Neural progenitor cell (in vitro differentiated cells): ENCODE data around the gene RSPH9. TPM values are rescaled to one million over a fixed set of nuclear protein-coding genes. Genes with fewer than 3 reads are reported as not detected.
"Not testable (repeated sequence)": the region's sequence is repeated elsewhere in the genome, so short reads cannot be mapped to it uniquely, and the experiment has no call there.

Experiments used
- DNase-seq: peaks from one replicate; pipeline ENCODE4 v3.0.0-alpha.2; 2016; ENCODE audit warnings: low spot score
- H2AFZ ChIP-seq: fragments of 200-600 bp; sonication (generic); replicated peaks from 2 replicates; pipeline ENCODE4 v1.6.1; 2016; ENCODE audit warnings: antibody characterized with exemption
- H3F3A ChIP-seq: fragments of 200-600 bp; sonication (generic); 2 replicates; pipeline ENCODE4 v1.6.1; 2016; ENCODE audit warnings: antibody characterized with exemption, low read depth
- H3K27ac ChIP-seq: fragments of 200-600 bp; sonication (generic); 2 replicates; pipeline ENCODE4 v1.5.1; 2016; ENCODE audit warnings: mild to moderate bottlenecking
- H3K27me3 ChIP-seq: fragments of 200-600 bp; sonication (generic); 2 replicates; pipeline ENCODE4 v1.6.1; 2016; ENCODE audit warnings: mild to moderate bottlenecking, moderate library complexity
- H3K36me3 ChIP-seq: fragments of 200-600 bp; sonication (generic); 2 replicates; pipeline ENCODE4 v1.5.1; 2016
- H3K4me1 ChIP-seq: fragments of 200-600 bp; sonication (generic); 2 replicates; pipeline ENCODE4 v1.6.1; 2016; ENCODE audit warnings: mixed run types
- H3K4me2 ChIP-seq: fragments of 200-600 bp; sonication (generic); 2 replicates; pipeline ENCODE4 v1.6.1; 2016
- H3K4me3 ChIP-seq: fragments of 200-600 bp; sonication (generic); 2 replicates; pipeline ENCODE4 v1.5.1; 2016
- H3K79me2 ChIP-seq: fragments of 200-600 bp; sonication (generic); 2 replicates; pipeline ENCODE4 v1.6.1; 2016; ENCODE audit warnings: low read depth
- H3K9ac ChIP-seq: fragments of 200-600 bp; sonication (generic); 2 replicates; pipeline ENCODE4 v1.6.1; 2016
- H3K9me3 ChIP-seq: fragments of 200-600 bp; sonication (generic); 2 replicates; pipeline ENCODE4 v1.5.1; 2016; ENCODE audit warnings: low read depth
- H4K20me1 ChIP-seq: fragments of 200-600 bp; sonication (generic); 2 replicates; pipeline ENCODE4 v1.6.1; 2016; ENCODE audit warnings: low read depth
- H3K27ac Mint-ChIP-seq: 3 replicates; pipeline ENCODE4 v1.8.0; 2021; ENCODE audit warnings: mixed read lengths
- H3K27me3 Mint-ChIP-seq: 2 replicates; pipeline ENCODE4 v1.8.0; 2022; ENCODE audit warnings: low read depth, mild to moderate bottlenecking, inconsistent platforms, moderate library complexity, mixed read lengths; ENCODE audit not compliant: insufficient read depth
- H3K36me3 Mint-ChIP-seq: 3 replicates; pipeline ENCODE4 v1.8.0; 2021; ENCODE audit warnings: mixed read lengths
- H3K4me1 Mint-ChIP-seq: 3 replicates; pipeline ENCODE4 v1.8.0; 2021; ENCODE audit warnings: mixed read lengths
- H3K4me3 Mint-ChIP-seq: 3 replicates; pipeline ENCODE4 v1.8.0; 2021; ENCODE audit warnings: mild to moderate bottlenecking, moderate library complexity, mixed read lengths
- H3K9me3 Mint-ChIP-seq: 3 replicates; pipeline ENCODE4 v1.8.0; 2020; ENCODE audit warnings: mixed read lengths
- CTCF ChIP-seq: fragments of 200-600 bp; sonication (generic); IDR thresholded peaks from 2 replicates; pipeline ENCODE4 v1.5.1; 2017; ENCODE audit warnings: antibody characterized with exemption, mild to moderate bottlenecking
- EZH2 ChIP-seq: fragments of 200-600 bp; sonication (generic); IDR thresholded peaks from 2 replicates; pipeline ENCODE4 v1.6.1; 2017; ENCODE audit warnings: antibody characterized with exemption, mild to moderate bottlenecking, moderate library complexity
- EZH2phosphoT487 ChIP-seq: fragments of 200-600 bp; sonication (generic); IDR thresholded peaks from 2 replicates; pipeline ENCODE4 v1.6.1; 2017; ENCODE audit warnings: antibody characterized with exemption
- total RNA-seq: library from RNA; depleted of rRNA; stranded (reverse); fragments of >200 nt; gene quantifications from 2 replicates; pipeline ENCODE4 v1.2.3, GENCODE V29; 2015; ENCODE audit warnings: low replicate concordance

Gene RSPH9
- total RNA-seq, 1 donor from 2014 or later: 0.47 TPM

GRCh38 chr6:43630980-43631619 lies 13.7 kb upstream of the RSPH9 start:
- no peak for DNase-seq
- Mint-ChIP-seq H3K9me3 (no peaks in the 10 kb centered on the region), H3K27me3 (peaks cover 11% of the 10 kb centered on the region), H3K4me1 (peaks cover 44% of the 10 kb centered on the region), H3K27ac (peak overlapping the region; percentile 86), H3K4me3 (peak overlapping the region; percentile 64), H3K36me3 (peaks cover 15% of the 10 kb centered on the region)
- no peak overlapping the region for H3K9ac ChIP-seq
- no peak overlapping the region for H3K4me3 ChIP-seq
- peaks cover 24% of the 10 kb centered on the region for H3K79me2 ChIP-seq
- H3K36me3 ChIP-seq: no peaks in the 10 kb centered on the region
- no peak overlapping the region for H3K4me2 ChIP-seq
- no peak overlapping the region for H2AFZ ChIP-seq
- H4K20me1 ChIP-seq: peaks cover 10% of the 10 kb centered on the region
- H3K27ac ChIP-seq: no peak overlapping the region
- TF ChIP-seq EZH2 (no peak), EZH2phosphoT487 (no peak), CTCF (no peak)
- H3K27me3 ChIP-seq: no peaks in the 10 kb centered on the region
- peaks cover 31% of the 10 kb centered on the region for H3F3A ChIP-seq
- H3K9me3 ChIP-seq: no peaks in the 10 kb centered on the region
- peaks cover 3% of the 10 kb centered on the region for H3K4me1 ChIP-seq

GRCh38 chr6:43633002-43633401 lies 11.8 kb upstream of the RSPH9 start:
- Mint-ChIP-seq H3K27me3 (peaks cover 13% of the 10 kb centered on the region), H3K4me1 (peaks cover 38% of the 10 kb centered on the region)
- not testable (repeated sequence) for H3K4me2 ChIP-seq, H3K9ac ChIP-seq, H4K20me1 ChIP-seq, H3K36me3 Mint-ChIP-seq, DNase-seq, H3K9me3 ChIP-seq, H3K4me3 ChIP-seq, H3K27ac ChIP-seq, H3K27ac Mint-ChIP-seq, H3K4me3 Mint-ChIP-seq, H3K9me3 Mint-ChIP-seq, H3K27me3 ChIP-seq, H2AFZ ChIP-seq, H3K36me3 ChIP-seq
- Histone ChIP-seq H3K79me2 (peaks cover 32% of the 10 kb centered on the region), H3K4me1 (peaks cover 12% of the 10 kb centered on the region), H3F3A (peaks cover 31% of the 10 kb centered on the region)

- H3K27ac Mint-ChIP-seq: peak overlapping the region; percentile 99
- Histone ChIP-seq H3K4me3 (no peak overlapping the region), H4K20me1 (peaks cover 19% of the 10 kb centered on the region), H3K27ac (no peak overlapping the region), H3K27me3 (no peaks in the 10 kb centered on the region), H3K9me3 (no peaks in the 10 kb centered on the region), H3K4me2 (no peak overlapping the region), H3K79me2 (peaks cover 42% of the 10 kb centered on the region), H3K4me1 (peaks cover 21% of the 10 kb centered on the region), H2AFZ (no peak overlapping the region), H3K9ac (no peak overlapping the region), H3K36me3 (peaks cover 4% of the 10 kb centered on the region), H3F3A (peaks cover 33% of the 10 kb centered on the region)
- H3K4me1 Mint-ChIP-seq: peaks cover 37% of the 10 kb centered on the region
- peaks cover 13% of the 10 kb centered on the region for H3K27me3 Mint-ChIP-seq
- peaks cover 7% of the 10 kb centered on the region for H3K36me3 Mint-ChIP-seq
- TF ChIP-seq CTCF (no peak), EZH2 (no peak), EZH2phosphoT487 (no peak)
- H3K9me3 Mint-ChIP-seq: no peaks in the 10 kb centered on the region
- peak overlapping the region; percentile 100 for H3K4me3 Mint-ChIP-seq
- no peak for DNase-seq
Observed at GRCh38 chr6:43634702-43635303, 10.0 kb upstream of the RSPH9 start.
